GM19455 (cell line): ENCODE data around the gene SH3RF3.

Experiments
- ATAC-seq: cut with Tn5 transposase; IDR thresholded peaks from one replicate; pipeline ENCODE4 v1.9.1; 2021; ENCODE audit not compliant: unreplicated experiment

The SH3RF3 gene

DNA sequence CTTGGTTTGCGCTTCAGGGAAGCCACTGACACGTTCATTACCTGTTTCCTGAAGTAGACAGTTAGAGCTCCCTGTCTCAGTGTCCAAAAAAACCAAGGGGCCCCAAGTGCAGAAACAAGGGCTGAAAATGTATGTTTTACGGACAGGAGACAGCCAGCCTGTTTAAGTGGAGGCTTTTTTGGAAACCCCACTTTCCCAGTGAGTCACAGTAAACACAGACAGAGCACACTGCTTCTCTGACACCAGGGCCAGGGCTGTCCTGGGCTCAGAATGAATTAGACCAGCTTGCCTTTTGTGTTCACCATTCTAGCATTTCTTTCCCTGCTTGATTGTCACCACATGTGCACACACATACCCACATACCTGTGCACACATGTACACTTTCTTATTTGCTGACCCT lies 128.6 kb downstream of the SH3RF3 start:
- no peak for ATAC-seq

- no peak for ATAC-seq
These were observed 129.4 kb downstream of the SH3RF3 start for GRCh38 chr2:109258376-109258775.

DNA sequence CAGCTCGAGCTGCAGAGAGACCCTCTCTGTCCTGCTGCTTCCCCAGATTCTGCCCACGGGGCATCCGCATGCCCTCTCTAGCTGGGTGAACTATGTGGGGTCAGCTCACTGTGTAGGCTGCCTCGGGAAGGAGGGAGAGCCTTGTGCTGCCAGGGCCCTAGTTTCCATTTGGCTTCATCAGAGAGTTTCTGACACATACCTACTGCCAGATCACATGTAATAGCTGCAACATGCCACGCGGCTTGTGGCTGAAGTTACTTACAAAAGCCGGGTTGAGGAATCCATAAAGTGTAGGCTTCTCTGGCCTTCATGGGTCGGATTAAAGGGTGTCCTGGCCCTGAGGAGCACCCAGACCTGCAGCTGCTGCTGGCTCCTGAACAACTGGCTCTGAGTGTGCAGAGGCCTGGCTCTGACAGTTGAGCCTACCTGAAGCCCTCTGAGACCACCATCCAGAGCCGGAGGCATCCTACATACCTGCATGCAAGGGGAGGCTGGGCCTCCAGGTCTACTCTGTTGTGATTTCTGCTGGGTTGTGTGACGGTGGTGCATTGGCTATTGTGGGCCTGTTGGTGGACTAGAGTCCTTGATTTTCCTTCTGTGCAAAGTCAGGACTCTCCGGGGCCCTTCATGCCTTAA lies 130.0 kb downstream of the SH3RF3 start:
- ATAC-seq: no peak

GRCh38 chr2:109259671-109260070 lies 130.7 kb downstream of the SH3RF3 start:
- ATAC-seq: no peak

DNA sequence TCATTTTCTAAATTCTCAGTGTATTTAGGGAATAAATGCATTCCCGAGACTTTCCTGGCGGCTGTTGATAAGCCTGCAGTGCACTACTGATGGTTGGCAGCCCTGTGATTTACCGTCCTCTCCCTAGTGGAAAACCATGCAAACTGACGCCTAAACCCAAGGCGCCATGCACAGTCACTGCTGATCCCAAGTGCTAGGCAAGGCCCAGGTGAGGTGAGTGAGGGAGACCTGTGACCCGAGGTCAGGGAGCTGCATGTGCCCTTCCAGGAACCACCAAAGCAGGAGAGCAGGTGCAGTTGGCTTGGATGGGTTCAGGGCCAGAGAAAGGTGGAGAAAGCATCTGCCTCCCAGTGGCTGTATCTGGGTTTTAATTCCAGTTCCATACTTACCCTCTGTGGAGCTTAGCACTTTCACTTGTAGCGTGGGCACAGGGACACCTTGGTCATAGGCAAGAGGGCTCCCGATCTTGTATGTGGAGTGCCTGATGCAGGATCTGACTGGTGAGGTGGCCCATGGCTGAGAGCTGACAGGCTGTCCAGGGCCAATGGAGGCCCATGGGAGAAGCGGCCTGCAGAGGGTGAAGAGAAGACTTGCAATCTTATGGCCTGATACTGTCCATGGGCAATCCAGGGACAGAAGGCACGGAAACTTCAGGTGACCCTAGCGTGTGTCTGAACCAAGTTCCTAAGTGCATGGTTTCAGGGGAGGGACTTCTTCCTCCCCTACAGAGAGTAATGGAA lies 131.3 kb downstream of the SH3RF3 start:
- ATAC-seq: no peak

GRCh38 chr2:109260886-109261700 lies 132.1 kb downstream of the SH3RF3 start:
- ATAC-seq: no peak

DNA sequence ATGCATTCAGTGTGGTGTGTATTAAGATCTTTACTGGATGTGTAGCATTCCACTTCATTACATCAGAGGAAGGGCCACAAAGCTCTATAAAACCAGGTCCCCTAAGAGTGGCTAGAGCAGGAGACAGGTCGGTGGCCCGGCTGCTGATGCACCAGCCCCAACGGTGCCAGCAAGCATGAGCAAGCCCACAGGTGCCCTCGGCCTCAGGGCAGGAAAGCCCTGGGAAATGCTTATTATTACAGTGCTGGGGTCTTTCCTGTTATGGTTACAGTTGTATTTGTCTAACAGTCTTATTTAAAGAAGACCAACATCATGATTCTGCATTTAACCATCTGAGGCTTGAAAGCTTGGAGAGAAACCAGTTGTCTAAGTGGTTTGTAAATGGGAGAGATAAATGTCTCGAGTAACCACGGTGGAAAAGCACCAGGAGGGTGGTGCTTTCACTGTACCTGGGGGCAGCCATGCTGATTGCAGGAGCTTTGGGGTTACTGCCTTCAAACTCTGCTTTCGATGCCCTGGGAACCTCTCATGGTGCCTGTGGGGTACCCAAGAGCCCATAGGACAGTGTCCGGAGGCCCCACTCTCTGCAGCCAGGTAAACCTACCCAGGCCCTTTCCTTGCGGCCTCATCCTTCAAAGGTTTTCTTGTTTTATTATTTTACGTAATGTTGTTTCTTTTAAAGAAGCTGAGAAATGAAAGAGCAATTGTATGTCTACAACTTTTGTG lies 133.1 kb downstream of the SH3RF3 start:
- ATAC-seq: no peak

- ATAC-seq: no peak
These were observed 135.8 kb downstream of the SH3RF3 start for GRCh38 chr2:109264595-109265328.

DNA sequence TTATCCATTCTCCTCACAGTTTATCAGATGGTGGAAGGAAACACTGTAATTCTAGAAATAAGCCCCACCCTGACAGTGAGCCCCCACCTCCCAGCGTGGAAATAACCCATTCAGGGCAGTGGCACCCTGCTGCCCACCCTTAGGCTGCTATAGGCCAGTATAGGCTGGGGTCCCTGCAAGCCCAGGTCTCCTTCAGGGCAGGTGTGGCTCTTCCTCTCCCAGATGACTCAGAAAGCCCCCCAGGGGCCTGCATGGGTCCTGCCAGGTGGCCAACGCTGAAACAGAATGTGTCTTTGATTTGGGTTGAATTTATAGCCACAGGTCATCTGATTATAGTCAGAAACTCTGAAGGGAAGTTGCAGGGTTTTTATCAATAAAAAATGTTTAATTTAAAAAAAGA lies 136.4 kb downstream of the SH3RF3 start:
- no peak for ATAC-seq

DNA sequence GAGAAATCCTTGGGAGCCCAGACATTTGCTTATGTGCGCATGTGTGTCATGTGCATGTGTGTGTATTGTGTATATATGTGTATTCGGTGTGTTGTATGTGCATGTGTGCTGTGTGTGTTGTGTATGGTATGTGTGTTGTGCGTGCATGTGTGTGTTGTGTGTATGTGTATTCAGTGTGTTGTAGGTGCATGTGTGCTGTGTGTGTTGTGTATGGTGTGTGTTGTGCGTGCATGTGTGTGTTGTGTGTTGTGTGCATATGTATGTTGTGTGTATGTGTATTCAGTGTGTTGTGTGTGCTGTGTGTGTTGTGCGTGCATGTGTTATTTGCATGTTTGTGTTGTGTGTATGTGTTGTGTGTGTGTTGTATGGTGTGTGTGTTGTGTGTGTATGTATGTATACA lies 136.9 kb downstream of the SH3RF3 start:
- ATAC-seq: no peak

GRCh38 chr2:109266496-109266895 lies 137.5 kb downstream of the SH3RF3 start:
- no peak for ATAC-seq

- no peak for ATAC-seq
These were observed 138.2 kb downstream of the SH3RF3 start for GRCh38 chr2:109266998-109267854.

DNA sequence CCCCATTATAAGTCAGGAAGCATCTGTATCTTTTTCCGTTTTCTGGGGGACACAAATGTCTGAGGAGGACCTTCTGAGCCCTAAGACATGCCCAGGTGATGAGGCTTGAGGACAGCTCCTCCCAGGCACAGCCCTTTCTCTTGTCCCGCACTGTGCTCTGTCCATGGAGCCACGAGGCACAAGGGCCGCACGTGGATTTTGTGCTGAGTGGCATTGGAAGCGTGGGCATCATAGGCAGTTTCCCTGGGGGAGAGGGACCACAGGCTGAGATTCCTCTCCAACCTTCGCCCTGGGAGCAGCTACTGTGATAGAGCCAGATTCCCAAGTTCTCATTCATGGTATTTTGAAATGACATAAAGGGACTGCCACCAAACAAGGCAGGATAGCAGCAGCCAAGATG lies 139.9 kb downstream of the SH3RF3 start:
- no peak for ATAC-seq

DNA sequence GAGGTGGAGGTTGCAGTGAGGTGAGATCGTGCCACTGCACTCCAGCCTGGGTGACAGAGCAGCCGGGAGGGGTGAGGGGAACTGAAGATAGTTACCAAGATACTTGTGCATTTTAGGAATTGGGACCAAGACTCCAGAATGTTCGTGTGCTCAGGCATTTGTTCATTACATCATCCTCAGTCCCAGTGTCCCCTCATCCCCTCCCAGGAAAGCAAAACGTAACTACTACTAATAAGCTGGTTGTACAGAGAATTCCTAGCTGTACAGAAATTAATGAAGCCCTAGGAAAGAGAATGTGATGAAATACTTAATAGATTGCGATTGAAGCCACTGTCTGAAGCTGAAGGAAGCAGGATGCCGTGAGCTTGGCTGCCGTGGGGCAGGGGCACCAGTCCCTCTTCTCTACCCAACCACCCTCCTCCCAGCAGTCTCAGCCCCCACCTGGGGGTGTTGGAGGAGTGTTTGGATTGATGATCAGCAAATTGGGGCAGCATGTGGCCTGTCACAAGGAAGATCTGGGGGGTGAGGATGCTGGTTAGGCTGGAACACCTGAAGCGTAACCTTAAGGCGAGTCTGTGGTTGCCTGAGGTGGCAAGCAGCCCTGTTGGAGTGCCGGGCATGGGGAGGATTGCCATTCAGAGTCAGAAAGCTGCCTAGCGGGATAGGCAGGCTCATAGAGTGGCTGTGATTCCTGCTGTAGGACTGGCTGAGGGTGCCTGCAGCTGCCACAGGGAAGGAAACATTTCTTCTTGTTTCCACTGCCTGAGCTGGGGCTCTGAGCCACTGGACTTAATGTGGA lies 140.9 kb downstream of the SH3RF3 start:
- ATAC-seq: no peak

- no peak for ATAC-seq
These were observed 141.7 kb downstream of the SH3RF3 start for GRCh38 chr2:109270505-109271312.

- ATAC-seq: no peak
These were observed 142.9 kb downstream of the SH3RF3 start for GRCh38 chr2:109271920-109272319.

- no peak for ATAC-seq
These were observed 143.5 kb downstream of the SH3RF3 start for GRCh38 chr2:109272461-109272860.
